Pons (tissue), 1 donor: ENCODE measurements around the gene C11orf16.
A peak's percentile ranks its signal among the peaks of the same experiment; 100 is the strongest.
"Not testable (repeated sequence)": the region's sequence is repeated elsewhere in the genome, so short reads cannot be mapped to it uniquely, and the experiment has no call there.

ENCODE experiments used
- DNase-seq: peaks from one replicate; pipeline ENCODE4 v3.0.0-alpha.2; 2016; ENCODE audit warnings: low spot score

The C11orf16 gene

DNA sequence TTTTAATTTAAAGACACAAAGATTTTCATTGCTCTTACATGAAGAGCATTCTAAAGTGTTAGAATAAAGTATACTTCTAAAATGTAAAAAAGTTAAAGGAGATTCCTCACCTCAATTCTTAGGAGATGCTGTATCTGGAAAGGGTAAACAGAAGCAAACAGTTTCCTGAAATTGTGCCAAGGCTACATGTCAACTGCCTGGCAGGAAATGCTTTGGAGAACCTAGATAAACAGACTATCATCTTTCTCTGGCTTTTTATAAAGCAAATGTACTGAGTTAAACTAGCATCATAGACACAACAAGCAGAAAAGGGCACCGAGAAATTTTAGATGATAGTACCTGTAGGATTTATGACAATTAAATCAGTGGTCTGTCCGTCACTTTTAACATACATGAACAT is 46.4 kb downstream of the C11orf16 start:
- DNase-seq = no peak

DNA sequence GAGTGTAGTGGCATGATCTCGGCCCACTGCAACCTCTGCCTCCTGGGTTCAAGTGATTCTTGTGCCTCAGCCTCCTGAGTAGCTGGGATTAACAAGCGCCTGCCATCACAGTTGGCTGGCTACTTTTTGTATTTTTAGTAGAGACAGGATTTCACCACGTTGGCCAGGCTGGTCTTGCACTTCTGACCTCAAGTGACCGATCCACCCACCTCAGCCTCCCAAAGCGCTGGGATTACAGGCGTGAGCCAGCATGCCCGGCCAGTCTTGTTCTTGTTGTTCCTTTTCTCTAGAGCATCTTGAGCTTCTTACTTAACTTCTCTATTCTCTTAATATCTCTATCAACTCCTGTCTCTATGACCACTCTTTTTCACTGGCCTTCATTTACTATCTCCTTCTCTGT is 51.2 kb downstream of the C11orf16 start:
- DNase-seq = not testable (repeated sequence)

DNA sequence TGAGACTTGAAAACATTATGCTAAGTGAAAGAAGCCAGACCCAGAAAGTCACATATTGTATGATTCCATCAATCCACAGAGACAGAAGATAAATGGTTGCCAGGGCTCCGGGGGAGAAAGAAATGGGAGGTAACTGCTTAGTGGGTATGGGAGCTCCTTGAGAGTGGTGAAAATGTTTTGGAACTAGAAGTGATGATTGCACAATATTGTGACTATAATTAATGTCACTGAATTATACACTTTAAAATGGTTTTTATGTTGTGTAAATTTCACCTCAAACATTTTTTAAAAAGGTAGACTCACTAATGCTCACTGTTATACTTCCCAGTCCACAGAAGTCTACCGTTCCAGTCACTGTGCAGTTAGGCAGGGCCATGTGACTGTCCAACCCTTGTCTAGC is 54.0 kb downstream of the C11orf16 start:
- no peak for DNase-seq

DNA sequence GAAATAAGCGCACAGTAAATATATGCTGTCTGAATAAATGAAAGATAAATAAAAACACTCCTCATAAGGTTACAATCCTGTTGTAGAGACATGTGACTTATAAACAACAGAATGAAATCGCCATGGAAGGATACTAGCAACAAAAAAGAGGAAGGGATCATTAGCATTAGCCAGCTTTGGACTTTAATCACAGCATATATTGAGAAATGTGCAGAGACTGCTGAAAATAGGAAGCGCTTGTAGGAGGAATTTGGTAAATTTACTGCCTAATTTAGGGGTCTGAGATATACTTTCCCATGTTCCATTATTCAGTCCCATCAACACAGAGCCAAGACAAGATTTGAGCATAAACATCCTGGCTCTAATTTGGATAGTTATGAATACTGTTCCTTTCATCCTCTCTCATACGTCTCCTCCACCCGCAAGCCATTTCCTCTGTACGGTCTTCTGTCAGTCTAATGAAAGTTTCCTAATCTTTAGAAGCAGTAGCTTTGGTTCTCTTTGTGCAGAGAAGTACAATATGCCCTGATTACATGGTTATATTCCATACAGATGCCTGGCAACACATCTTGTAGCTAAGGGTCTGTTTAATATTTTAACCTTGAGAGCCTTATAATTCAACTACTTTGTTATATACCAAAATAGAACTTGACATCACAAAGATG is 58.9 kb downstream of the C11orf16 start:
- DNase-seq = peak; percentile 42

DNA sequence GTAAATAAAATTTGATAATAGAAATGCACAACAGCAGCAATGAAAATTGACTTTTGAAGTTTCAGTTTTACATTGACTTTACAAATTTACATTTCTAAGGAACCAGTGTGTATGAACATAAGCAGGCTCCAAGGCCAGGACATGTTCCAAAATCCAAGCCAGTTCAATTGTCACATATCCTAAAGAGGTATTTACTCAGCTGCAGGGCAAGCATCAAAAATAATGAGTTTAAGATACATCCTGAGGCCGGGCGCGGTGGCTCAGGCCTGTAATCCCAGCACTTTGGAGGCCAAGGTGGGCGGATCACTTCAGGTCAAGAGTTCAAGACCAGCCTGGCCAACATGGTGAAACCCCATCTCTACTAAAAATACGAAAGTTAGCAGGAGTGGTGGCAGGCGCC is 60.8 kb downstream of the C11orf16 start:
- no peak for DNase-seq

DNA sequence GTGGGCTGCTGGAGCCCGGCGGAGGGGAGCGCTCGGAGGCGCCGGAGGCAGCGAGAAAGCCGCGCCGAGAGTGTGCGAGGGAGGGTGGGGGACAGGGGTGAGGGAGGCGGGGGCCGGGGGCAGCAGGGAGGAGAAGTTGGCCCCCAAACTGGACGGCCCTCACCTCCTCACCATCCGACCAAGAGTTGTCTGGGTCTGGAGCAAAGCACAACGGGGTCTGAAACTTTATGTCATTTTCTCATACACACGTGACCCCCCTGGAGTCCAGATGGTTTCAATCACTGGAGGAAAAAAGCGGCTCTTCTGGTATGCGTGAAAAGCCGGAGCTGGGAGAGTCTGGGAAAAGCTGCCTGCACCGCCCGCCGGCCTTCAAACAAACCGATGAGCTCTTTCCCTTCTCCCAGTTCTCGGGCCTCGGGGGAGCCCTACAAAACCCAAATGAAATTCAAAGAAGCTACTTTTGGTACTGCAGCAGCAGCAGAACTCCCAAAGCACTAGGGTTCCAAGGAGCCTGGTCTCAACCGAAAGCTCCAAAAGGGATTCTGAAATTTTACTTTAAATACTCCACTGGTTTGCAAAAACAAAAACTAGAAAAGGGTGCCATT is 61.5 kb downstream of the C11orf16 start:
- DNase-seq = peak; percentile 49

DNA sequence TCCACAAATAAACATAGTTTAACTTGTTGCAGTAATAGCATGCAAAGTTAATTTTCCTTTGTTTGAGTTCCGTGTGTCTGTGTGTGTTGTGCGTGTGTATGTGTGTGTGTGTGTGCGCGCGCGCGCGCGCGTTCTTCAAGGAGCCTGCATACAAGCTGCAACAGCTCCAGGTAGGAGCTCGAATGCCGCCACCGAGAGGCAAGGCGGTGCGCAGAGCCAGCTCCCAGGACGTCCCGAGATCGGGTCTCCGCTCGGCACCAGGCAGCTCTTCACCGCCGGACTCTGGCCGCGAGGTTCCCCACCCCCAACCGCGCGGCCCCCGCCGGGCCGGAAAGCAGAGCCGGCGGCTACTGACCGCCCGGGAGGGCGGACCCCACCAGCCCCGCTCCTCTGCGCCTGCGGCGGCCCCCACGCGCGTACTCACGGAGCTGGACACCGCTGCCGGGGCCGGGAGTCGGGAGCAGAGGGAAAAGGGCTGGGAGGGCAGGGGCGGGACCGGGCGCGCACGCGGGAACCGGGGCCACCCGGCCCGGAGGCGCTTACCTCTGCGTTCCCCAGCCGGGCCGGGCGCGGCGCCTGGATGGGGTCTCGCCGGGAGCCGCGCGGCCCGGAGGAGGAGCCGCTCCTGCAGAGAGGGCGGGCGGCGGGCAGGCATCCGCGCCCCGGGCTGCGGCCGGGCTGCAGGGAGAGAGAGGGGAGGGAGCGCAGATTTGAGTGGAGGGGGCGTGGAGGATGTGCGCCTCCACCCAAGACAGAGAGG is 62.2 kb downstream of the C11orf16 start:
- DNase-seq = peak; percentile 14
